Upper lobe of left lung (tissue), 6 donors: ENCODE results near the gene SLIT1. TPM values are rescaled to one million over a fixed set of nuclear protein-coding genes. Genes with fewer than 3 reads are reported as not detected.
A peak's percentile ranks its signal among the peaks of the same experiment; 100 is the strongest.

Source experiments
- ATAC-seq, 2 donors: fragments of 200-7000 bp; cut with Tn5 transposase; one replicate each; pipeline ENCODE4 v1.9.1; 2022; ENCODE audit warnings: mild to moderate bottlenecking in 2 of 2, moderate library complexity in 2 of 2; ENCODE audit not compliant: low FRiP score in 2 of 2
- DNase-seq, 2 donors: peaks; one replicate each; pipeline ENCODE4 v3.0.0-alpha.2; 2019 to 2020
- H3K27ac ChIP-seq, 4 donors: fragments of 200-600 bp; sonication (generic); one replicate each; pipeline ENCODE4 v1.5.1; 2016 to 2019
- H3K27me3 ChIP-seq, 4 donors: fragments of 200-600 bp; sonication (generic); one replicate each; pipeline ENCODE4 v1.5.1; 2017 to 2019
- H3K36me3 ChIP-seq, 4 donors: fragments of 200-600 bp; sonication (generic); one replicate each; pipeline ENCODE4 v1.5.1; 2016 to 2019
- H3K4me1 ChIP-seq, 4 donors: fragments of 200-600 bp; sonication (generic); one replicate each; pipeline ENCODE4 v1.5.1; 2018 to 2019
- H3K4me3 ChIP-seq, 4 donors: fragments of 200-600 bp; sonication (generic); one replicate each; pipeline ENCODE4 v1.5.1; 2017 to 2019; ENCODE audit warnings: mild to moderate bottlenecking in 2 of 4, moderate library complexity in 1 of 4
- H3K9me3 ChIP-seq, 4 donors: fragments of 200-600 bp; sonication (generic); one replicate each; pipeline ENCODE4 v1.5.1; 2018 to 2019
- CTCF ChIP-seq, 6 experiments: fragments of 450-650 bp in 4 of 6; fragments of 200-600 bp in 2 of 6; sonication (generic) in 2 of 6; IDR thresholded peaks; one replicate each; pipeline ENCODE4 v1.5.1; 2016 to 2019; ENCODE audit warnings: antibody characterized with exemption in 6 of 6
- EP300 ChIP-seq, 4 donors: sonication (generic); formaldehyde crosslinking; IDR thresholded peaks; one replicate each; pipeline ENCODE4 v1.5.1; 2017; ENCODE audit warnings: antibody characterized with exemption in 4 of 4, control low read depth in 2 of 4
- POLR2A ChIP-seq, 4 donors: fragments of 450-650 bp; IDR thresholded peaks; one replicate each; pipeline ENCODE4 v1.5.1; 2016 to 2017; ENCODE audit warnings: antibody characterized with exemption in 4 of 4, mild to moderate bottlenecking in 2 of 4
- POLR2AphosphoS5 ChIP-seq, 2 donors: sonication (generic); formaldehyde crosslinking; IDR thresholded peaks; one replicate each; pipeline ENCODE4 v1.5.1; 2017; ENCODE audit warnings: antibody characterized with exemption in 2 of 2
- WGBS, 2 donors: methylation state at CpG; one replicate each; pipeline ENCODE4 v1.1.5; 2017 to 2018; 5-methylcytosine and 5-hydroxymethylcytosine counted together
- total RNA-seq, 6 donors: library from RNA; depleted of rRNA in 4 of 6; stranded (reverse); fragments of >200 nt in 4 of 6; gene quantifications; one replicate each; pipeline versions ENCODE4 v1.1.0 to v1.2.1, GENCODE V29; 2016 to 2021
- donor health status: DM: no; HTN: no; CAD: no; lungs with moderate emphysema.
- donor health status: DM: no; HTN: yes; CAD: no; lungs with severe emphysema.

The SLIT1 gene
- total RNA-seq, 6 donors from 2014 or later, result 0.30 to 1.6 (median 0.54) TPM; not detected in 1

DNA sequence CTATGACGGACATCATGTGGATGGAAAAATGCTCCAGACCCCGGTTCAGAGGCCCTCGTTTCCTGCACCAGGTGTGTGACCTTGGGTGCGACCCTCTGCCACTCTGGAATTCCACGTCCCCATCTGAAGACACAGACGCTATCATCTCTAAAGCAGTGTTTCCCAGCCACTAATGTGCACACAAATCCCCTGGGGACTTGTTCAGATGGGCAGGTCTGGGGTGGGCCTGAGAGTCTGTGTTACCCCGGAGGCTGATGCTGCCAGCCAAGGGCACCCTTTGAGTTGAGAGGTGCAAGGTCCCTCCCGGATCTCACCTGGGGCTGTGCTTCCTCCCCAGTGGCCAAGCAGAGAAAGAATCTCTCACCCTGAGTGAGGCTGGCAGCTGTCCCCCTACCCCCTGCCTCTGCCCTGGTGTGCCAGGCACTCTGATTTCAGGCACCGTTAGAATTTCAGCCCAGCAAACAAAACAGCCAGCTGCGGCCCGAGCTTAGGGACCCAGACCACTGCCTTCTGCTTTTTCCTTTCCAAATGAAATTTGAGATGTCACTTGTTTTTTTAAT is 90.0 kb downstream of the SLIT1 start:
- no peaks in the 10 kb centered on the region for H3K27me3 ChIP-seq
- ATAC-seq (no peak), DNase-seq (no peak)
- H3K4me1 ChIP-seq, result peaks cover 0 to 12% (median 0%) of the 10 kb centered on the region in 4 donors
- H3K4me3 ChIP-seq, result no peak overlapping the region
- no peaks in the 10 kb centered on the region for H3K36me3 ChIP-seq
- H3K9me3 ChIP-seq, result no peaks in the 10 kb centered on the region
- TF ChIP-seq POLR2AphosphoS5 (IDR thresholded peaks at IDR 0.05), result no peak
- TF ChIP-seq POLR2A (IDR thresholded peaks at IDR 0.05), result no peak
- TF ChIP-seq CTCF (IDR thresholded peaks at IDR 0.05), result no peak
- no peak for TF ChIP-seq EP300 (IDR thresholded peaks at IDR 0.05)
- 22 to 33% methylated on average over 6 to 11 of the region's 11 CpGs for WGBS, 2 donors
- no peak overlapping the region for H3K27ac ChIP-seq

DNA sequence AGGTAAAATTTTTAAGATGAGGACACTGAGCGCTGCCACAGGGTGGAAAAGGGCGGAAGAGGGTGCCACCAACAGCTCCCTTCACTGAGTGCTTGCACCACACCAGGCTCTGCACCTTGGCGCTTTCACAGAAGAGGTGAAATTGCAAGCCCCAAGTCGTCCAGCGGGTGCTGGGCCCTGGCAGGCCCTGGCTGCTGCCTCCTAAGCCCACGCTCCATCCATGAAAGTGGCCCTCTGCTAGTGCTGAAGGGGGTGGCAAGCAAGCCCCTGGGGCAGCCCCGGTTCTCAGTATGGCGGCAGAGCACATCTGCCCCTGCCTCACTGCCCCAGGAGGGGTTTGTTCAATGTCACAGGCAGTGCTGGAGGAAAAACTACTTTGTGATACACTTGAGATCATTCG is 95.1 kb downstream of the SLIT1 start:
- H3K27me3 ChIP-seq, result no peaks in the 10 kb centered on the region
- TF ChIP-seq POLR2AphosphoS5 (IDR thresholded peaks at IDR 0.05) (no peak), POLR2A (IDR thresholded peaks at IDR 0.05) (no peak), EP300 (IDR thresholded peaks at IDR 0.05) (no peak), CTCF (IDR thresholded peaks at IDR 0.05) (no peak)

DNA sequence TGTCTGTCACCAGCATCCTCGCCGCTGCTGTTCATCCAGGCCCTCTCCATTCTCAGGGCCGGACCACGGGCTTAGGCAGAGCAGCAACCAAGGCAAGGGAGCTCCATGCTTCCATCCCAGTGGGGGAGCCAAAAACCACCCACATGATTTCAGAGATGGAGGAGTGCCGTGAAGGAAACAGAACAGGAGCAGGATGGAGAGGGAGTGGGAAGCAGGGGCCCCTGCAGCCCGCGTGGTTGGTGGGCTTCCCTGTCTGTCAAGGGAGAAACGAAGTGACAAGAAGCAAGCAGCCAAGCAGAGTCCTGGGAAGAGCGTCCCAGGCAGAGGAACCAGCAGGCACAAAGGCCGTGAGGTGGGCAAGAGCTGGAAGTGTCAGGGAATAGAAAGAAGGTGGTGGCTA is 95.7 kb downstream of the SLIT1 start:
- Histone ChIP-seq H3K9me3 (no peaks in the 10 kb centered on the region), H3K36me3 (no peaks in the 10 kb centered on the region), H3K27me3 (no peaks in the 10 kb centered on the region), H3K4me1 (no peaks in the 10 kb centered on the region), H3K4me3 (no peak overlapping the region), H3K27ac (no peak overlapping the region)
- TF ChIP-seq POLR2AphosphoS5 (IDR thresholded peaks at IDR 0.05), result no peak
- TF ChIP-seq POLR2A (IDR thresholded peaks at IDR 0.05), result no peak
- no peak for TF ChIP-seq CTCF (IDR thresholded peaks at IDR 0.05)
- no peak for TF ChIP-seq EP300 (IDR thresholded peaks at IDR 0.05)
- no peak for ATAC-seq
- 62 to 68% methylated on average over 10 of the region's 10 CpGs for WGBS, 2 donors
- DNase-seq, result peak in 1 of 2 donors; percentile 33

More for the DNA sequence above, 95.1 kb downstream of the SLIT1 start:
- no peaks in the 10 kb centered on the region for H3K36me3 ChIP-seq
- no peak overlapping the region for H3K27ac ChIP-seq
- ATAC-seq, result no peak
- H3K9me3 ChIP-seq, result no peaks in the 10 kb centered on the region
- no peak overlapping the region for H3K4me3 ChIP-seq
- WGBS, 2 donors, result 66 to 75% methylated on average over 6 to 7 of the region's 9 CpGs
- H3K4me1 ChIP-seq, result peaks cover 0 to 2% (median 0%) of the 10 kb centered on the region in 4 donors
- DNase-seq, result peak in 1 of 2 donors; percentile 50

DNA sequence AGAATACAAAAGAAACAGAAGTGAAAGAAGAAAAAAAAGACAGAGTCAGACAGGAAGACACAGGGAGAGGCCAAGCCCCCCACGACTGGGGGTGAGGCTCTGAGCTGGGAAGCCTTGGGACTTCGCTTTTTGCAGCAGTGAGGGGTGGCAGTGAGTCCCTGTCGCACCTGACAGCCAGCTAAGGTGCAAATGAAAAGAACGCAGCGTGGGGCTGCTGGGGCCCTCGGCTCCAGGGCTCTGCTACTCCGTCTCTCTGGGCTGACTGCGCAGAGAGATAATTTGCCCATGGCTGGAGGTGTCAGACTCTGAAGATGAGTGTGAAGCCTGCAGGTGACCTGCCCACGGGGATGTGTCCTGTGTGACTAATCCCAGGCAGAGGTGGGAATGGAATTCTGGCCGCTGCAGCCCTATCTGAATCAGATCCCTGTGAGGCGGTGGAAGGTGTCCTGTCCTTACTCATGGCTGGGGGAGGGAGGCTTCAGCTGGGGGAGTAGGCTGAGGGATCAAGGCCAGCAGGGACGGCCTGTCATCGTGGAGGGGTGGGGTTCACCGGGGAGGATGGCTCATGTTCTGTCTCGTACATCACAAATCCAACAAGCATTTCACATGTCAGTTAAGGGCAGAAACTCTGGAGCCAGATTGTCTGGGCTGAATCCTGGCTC is 96.4 kb downstream of the SLIT1 start:
- Histone ChIP-seq H3K9me3 (no peaks in the 10 kb centered on the region), H3K27ac (no peak overlapping the region), H3K4me3 (no peak overlapping the region), H3K36me3 (no peaks in the 10 kb centered on the region), H3K27me3 (no peaks in the 10 kb centered on the region), H3K4me1 (no peaks in the 10 kb centered on the region)
- ATAC-seq, result no peak
- WGBS, 2 donors, result 28 to 43% methylated on average over 15 of the region's 15 CpGs
- peak in 1 of 2 donors; percentile 17 for DNase-seq
- TF ChIP-seq CTCF (IDR thresholded peaks at IDR 0.05) (no peak), POLR2AphosphoS5 (IDR thresholded peaks at IDR 0.05) (no peak), POLR2A (IDR thresholded peaks at IDR 0.05) (no peak), EP300 (IDR thresholded peaks at IDR 0.05) (no peak)

GRCh38 chr10:97087296-97087695 is 98.5 kb downstream of the SLIT1 start:
- Histone ChIP-seq H3K4me3 (no peak overlapping the region), H3K9me3 (no peaks in the 10 kb centered on the region), H3K27me3 (no peaks in the 10 kb centered on the region), H3K4me1 (no peaks in the 10 kb centered on the region), H3K36me3 (no peaks in the 10 kb centered on the region), H3K27ac (no peak overlapping the region)
- WGBS, 2 donors, result 38 to 51% methylated on average over 5 to 9 of the region's 9 CpGs
- DNase-seq (no peak), ATAC-seq (no peak)
- TF ChIP-seq POLR2A (IDR thresholded peaks at IDR 0.05) (no peak), CTCF (IDR thresholded peaks at IDR 0.05) (no peak), POLR2AphosphoS5 (IDR thresholded peaks at IDR 0.05) (no peak), EP300 (IDR thresholded peaks at IDR 0.05) (no peak)
